NT2/D1 (cell line): ENCODE results near the gene CFD.

Experiments
- YY1 ChIP-seq: IDR thresholded peaks from 2 replicates; pipeline ENCODE4 v1.6.1; 2011; ENCODE audit not compliant: insufficient read length, insufficient read depth
- ZNF274 ChIP-seq: IDR thresholded peaks from 2 replicates; pipeline ENCODE4 v1.6.1; 2011; ENCODE audit warnings: mild to moderate bottlenecking, low read depth, low read length

DNA sequence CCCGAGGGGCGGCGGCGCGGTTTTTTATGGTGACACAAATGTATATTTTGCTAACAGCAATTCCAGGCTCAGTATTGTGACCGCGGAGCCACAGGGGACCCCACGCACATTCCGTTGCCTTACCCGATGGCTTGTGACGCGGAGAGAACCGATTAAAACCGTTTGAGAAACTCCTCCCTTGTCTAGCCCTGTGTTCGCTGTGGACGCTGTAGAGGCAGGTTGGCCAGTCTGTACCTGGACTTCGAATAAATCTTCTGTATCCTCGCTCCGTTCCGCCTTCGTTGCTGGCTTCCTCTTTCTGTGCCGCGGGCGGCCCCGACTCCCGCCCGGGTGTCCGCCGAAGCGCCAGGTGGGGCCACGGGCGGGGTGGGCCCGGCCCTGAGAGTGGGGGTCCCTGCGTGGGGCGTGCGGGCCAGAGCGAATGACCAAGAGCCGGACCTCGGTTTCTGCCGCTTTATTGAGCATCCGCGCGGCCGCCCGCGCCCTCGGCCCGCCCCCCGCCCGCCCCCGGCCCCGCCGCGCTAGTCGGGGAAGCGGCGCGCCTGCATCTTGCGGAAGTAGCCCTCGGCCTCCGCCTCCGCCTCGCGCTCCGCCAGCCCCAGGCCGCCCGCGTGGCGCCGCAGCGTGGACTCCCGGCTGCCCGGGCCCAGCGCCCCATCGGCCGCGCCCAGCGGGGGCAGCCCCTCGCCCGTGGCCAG is 47.3 kb upstream of the CFD start:
- TF ChIP-seq ZNF274 (no peak), YY1 (no peak)
